NCI-H1694 (cell line): ENCODE results near the gene UBQLNL.

Experiments used
- DNase-seq: peaks from one replicate; lab custom pipeline; 2025; lab: John Stamatoyannopoulos, UW

Gene UBQLNL

DNA sequence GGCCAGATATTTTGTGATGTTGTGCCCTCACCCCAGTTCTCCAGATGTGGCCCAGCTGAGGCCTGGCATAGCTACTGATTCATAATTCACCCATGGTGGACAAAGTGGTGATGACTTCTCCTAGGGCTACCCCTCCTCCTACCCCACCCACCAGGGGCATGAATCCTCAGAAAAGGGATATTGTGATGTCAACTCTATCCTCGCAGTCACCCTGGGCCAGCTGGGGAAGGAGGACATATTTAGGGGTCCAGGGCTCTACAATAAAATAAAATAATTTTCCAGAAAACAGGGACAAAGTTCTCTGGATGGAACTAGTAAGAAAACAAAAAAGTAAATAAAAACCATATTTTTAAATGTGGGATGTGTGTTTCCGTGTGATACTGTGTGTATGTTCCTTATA lies at the start of gene UBQLNL:
TSS of gene UBQLNL (minus strand) at position 101 of the 400 bp plus-strand sequence. CDS start 258 bp downstream, outside the sequence.
- DNase-seq: no peak

GRCh38 chr11:5564259-5565019 lies 47.9 kb upstream of the UBQLNL start:
- no peak for DNase-seq

DNA sequence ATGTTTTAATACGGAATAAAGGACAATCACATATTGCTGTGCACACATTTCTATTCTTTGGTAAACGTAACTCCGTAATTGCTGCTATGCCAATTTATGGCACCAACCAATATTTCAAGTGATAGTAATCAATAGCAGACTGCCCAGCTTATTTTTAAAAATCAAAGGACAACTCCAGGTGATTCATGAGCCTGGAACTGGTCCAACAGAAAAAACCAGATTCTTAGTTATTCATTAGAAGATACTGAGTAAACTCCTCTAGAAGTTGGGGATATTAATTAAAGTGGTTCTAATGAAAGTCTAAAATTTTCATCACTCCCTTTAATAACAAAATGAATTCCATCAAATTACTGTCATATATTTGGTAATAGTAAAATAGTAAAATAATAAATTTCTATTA lies 41.3 kb upstream of the UBQLNL start:
- DNase-seq: no peak

DNA sequence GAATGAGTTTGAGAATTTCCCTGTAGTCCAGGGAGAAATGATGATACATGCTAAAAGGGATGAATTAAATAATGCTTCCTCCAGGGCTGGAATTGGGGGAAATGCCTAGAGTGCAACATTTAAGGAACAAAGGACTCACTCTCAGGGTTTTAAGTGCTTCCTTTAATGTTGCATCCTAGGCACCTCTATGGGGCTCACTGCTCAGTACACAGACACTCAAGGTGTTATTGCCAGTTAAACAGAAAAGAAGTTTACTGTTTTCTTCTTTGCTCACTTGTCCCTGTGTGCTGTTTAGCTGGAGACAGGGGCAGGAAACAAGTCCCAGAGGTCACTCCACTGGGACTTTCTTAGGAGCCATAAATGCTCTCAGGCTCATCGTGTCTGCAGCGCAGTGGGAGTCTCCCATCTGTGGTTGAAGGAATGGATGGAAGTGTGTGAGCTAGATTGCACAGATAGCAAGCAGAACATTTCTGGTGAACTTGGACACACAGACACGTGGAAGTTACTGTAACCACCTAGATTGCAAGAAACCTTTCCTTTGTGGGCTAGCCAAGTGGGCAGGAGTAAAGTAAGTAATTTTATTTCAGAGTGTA lies 40.2 kb upstream of the UBQLNL start:
- DNase-seq: no peak

GRCh38 chr11:5553343-5553742 lies 36.8 kb upstream of the UBQLNL start:
- DNase-seq: no peak

DNA sequence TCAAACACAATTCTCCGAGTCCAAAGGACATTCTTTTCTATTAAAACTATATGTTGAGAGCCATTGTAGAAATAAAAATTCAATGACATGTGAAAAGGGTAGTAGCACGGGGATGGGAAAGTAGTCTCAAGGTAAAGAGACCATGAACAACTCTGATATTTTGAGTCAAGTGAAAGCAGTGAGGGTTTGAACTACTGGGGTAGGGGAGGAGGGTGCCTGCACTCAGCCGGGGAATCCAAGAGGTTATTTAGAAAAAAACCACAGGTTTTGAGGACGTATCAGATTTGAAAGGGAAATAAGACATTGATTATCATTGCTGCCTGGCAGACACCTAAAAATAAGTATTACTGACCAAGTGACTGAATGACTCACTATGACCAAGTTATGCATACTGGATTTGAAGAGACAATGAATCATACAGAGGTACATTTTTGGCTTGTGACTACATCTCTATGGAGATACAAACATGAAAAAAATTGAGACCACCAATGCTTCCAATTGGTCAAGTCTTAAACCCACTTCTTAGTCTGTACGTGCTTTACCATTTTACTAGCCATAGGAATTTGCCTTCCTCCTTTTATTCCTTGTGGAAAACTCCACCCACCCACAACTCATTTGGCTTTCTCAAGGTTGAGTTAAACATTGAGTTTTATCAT lies 34.1 kb upstream of the UBQLNL start:
- DNase-seq: no peak

GRCh38 chr11:5548440-5548839 lies 31.9 kb upstream of the UBQLNL start, which contains the start of gene OR52H1:
OR52H1 (minus strand) TSS chr11:5548540; CDS start chr11:5545505, 3,035 bp downstream.
- no peak for DNase-seq

DNA sequence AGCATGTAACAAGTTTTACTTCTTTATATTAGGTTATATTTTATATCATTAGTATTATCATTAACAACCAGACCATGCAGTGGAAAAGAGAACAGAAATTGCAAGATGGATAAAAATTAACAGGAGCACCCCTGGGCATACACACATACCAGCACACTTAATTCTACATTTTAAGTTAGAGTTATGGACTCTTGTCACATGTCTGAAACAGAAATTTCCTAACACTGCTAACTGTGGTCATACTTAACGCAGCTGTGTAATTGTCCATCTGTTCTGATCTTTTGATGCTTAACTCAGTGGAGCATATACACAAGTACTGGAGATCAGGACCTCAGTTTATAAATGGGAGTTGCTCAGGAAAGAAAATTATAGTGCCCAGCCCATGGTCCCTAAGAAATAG lies 31.5 kb upstream of the UBQLNL start:
- no peak for DNase-seq

- no peak for DNase-seq
Observed at GRCh38 chr11:5546457-5546856, 30.0 kb upstream of the UBQLNL start.

- DNase-seq: no peak
Observed at GRCh38 chr11:5541427-5541826, 24.9 kb upstream of the UBQLNL start.

- no peak for DNase-seq
Observed at GRCh38 chr11:5536482-5536881, 20.0 kb upstream of the UBQLNL start.

DNA sequence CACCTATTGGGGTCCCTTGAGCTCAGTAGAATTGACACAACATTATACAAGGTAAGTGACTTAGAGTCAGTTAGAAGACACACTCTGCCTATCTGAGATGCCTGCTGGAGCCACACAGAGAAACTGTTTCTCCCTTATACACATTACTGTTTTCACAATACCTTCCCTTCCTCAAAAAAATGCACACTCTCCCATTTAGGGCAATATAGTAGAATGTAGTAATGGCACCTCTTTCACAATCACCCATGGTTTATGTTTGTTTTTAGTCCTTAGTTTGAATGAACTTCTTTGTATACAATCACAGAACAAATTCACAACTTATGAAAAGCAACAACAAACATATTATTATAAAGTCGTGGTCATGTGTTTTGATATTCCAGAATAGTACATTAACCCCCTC lies 17.5 kb upstream of the UBQLNL start:
- DNase-seq: no peak

DNA sequence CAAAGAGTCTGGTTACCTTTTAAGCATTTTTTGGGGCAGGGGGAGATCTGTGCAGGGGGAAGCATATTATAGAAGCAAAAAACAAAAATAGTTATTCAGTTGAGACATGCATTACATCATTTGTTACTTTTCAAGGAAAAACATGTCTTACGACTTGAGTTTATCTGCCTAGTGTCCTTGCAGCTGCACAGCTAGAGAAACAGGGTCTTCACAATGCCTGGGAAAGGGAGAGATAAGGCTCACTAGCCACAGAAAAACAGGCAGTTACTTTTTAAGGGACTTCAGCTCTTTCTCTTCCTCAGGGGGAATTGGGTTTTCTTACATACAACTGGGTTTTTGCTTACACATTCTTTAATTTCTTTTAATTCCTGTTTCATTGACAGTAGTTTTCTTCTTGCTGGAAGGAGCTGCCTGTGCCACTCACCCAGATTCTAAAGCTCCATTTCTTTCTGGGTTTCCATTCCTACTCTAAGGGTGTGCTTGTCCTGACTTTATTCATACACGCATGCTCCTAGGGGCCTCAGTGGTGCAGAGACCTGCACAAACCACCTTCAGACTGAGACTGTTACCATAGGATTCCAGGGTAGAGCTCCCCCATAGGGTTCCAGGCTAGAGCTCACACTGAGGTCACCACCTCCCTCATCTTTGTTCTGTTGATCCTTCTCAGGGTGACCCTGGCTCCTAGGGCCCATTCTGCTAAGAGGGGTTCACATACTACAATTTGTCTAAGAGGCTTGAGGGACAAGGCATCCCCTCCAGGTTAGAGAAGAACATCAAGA lies 14.7 kb upstream of the UBQLNL start:
- DNase-seq: no peak

DNA sequence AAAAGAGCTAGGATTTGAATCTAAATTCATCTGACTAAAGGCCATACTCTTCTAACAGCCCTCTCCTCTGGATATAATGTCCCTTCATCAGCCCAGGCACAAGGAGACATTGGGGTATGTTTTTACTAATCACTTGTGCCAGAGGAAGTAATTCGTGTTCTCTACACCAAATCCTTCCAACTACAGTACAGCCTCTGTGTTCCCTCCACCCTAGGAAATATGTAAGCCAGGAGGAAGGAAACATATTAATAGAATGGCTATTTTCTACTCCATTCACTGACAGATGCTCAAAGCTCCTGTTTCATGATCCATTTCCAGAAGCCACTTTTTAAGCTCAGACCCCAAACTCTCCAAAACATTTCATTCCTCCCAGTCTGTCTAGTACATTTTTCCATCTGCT lies 12.0 kb upstream of the UBQLNL start:
- DNase-seq: no peak

DNA sequence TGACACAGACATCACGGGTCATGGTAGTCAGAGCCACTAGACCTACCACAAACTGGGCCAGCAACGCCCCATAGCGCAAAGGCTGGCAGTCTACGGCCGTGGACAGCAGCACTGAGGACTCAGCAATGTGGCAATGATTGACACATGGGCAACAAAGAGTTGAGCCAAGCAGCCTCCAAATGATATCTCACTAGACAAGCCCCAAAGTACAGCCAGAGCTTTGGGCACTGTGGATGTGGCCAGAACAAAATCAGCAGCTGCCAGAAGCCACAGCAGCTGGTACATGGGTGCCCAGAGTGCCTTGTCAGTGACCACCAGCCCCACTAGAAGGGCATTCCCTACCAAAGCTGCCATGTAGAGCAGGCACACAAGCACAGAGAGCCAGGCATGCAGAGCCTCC lies 11.2 kb upstream of the UBQLNL start:
- DNase-seq: no peak

DNA sequence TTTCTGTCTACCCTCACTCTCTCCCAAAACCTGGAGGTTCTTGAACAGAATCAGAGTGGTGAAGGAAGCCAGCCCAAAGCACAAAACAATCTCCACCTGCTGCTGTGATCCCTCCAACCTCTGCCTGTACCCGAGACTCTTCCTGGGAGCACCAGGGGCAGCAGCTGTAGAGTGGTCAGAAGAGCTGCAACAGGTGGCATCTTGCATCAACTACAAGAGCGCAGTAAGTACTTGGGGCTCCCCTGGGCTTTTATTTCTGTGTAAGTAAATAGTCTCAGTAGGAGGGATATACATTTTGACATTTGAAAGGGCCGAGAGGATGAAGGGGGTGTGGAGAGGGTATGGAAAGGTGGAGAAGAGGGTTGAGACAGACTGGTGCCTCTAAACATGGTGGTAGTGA lies 8.3 kb upstream of the UBQLNL start:
- no peak for DNase-seq

GRCh38 chr11:5522308-5522707 lies 5.8 kb upstream of the UBQLNL start:
- DNase-seq: no peak

DNA sequence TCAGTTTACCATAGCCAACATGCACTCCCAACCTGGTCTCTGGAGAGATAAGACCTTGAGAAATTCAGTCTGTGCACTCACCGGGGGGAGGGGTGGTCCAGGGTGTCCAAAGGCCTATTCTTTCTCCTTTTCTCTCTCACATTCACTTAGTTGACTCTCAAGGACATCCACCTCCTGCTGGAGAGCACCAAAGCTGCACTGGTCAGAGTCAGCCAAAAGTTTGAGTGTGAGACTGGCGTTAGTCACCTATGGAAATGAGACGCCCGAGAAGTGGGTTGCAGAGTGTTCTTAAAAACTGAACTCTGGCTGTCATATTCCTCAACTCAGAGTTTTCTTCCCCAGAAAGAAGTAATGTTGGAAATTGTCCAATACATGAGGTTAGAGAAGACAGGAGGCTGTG lies 5.0 kb upstream of the UBQLNL start:
- no peak for DNase-seq

DNA sequence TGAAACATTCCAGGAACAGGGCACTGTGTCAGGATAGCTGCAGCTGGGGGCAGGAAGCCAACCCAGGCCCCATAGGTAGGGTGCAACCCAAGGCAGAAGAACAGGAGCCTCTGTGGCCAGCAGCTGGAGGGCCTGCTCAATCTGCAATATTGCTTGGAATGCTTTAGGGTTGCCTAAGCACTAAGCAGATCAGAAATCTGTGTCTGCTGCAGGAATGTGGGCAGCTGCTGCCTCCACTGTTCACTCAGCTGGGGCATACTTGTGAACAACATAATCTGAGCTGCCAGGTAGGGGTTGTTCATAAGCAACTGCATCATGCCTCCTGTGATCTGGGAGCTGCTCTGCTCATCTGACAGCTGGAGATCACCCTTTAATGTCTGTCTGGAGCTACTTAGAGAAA lies 1.7 kb downstream of the UBQLNL start:
- no peak for DNase-seq

DNA sequence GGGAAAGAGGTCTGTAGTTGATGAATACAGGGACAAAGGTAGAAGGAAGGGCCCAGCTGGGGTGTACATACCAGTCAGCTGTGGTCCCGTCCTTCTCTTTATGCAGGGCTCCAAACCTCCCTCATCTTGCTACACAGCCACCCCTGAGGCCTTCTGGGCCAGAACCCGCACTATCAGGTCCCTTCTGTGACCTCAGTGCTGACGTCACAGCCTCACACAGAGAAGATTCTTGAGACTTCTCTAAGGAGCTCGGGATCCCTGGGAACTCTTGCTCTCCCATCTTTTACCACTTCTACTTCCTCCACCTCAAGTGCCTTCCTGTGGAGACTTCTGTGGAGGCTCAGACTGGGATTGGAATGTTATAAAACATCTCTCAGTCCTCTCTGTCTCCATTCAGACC lies 6.7 kb downstream of the UBQLNL start, which contains the start of gene UBQLN3:
TSS of gene UBQLN3 (minus strand) at position 155 of the 400 bp plus-strand sequence. CDS start 399 bp downstream, outside the sequence.
- no peak for DNase-seq

GRCh38 chr11:5508605-5509004 lies 7.9 kb downstream of the UBQLNL start:
- no peak for DNase-seq

DNA sequence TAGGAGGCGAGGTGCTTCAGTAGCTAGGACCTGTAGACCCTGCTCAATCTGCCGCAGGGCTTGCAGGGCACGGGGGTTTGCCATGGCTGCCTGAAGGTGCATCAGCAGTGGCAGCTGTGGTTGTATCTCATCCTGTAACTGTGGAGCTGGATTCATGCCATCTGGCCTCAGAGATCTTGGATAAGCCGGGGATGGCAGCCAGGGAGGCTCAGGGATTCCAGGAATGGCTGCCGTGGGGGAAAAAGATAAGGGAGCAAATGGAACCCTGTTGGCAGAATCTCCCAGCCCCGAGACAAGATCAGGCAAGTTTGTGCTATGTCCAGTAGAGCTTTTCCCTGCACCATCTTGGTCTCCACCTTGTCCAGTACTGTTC lies 8.6 kb downstream of the UBQLNL start:
- no peak for DNase-seq
